CD4-positive, alpha-beta T cell treated with Interleukin-6 at 100 ng/mL for 8 hours (primary cell): ENCODE results near the gene PPP1R14C.

Experiments used
- DNase-seq: peaks from one replicate; pipeline ENCODE4 v3.0.0-alpha.2; 2020; ENCODE audit warnings: mixed read lengths, low spot score

Gene PPP1R14C

GRCh38 chr6:150195996-150196417 lies 53.2 kb downstream of the PPP1R14C start:
- DNase-seq: no peak

GRCh38 chr6:150196942-150197745 lies 54.3 kb downstream of the PPP1R14C start:
- no peak for DNase-seq

DNA sequence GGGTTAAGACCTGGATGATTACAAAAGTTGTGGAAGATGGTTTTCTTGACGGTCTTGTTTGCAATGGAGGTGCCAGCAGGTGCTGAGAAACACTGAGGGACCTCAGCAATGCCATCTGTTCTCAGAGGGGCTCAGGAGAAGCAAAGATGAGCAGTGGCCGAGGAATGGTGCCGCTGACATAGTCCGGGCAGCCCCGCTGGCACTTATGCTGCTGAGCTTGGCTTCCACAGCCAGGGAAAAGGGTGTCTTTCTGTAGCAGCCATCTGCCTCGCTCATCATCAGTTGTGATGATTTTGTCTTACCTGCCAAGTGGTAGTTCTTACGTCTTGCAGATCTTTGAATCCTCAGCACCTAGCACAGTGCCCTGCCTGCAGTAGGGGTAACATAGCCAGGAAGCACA lies 55.7 kb downstream of the PPP1R14C start:
- no peak for DNase-seq

GRCh38 chr6:150199241-150199640 lies 56.4 kb downstream of the PPP1R14C start:
- no peak for DNase-seq

DNA sequence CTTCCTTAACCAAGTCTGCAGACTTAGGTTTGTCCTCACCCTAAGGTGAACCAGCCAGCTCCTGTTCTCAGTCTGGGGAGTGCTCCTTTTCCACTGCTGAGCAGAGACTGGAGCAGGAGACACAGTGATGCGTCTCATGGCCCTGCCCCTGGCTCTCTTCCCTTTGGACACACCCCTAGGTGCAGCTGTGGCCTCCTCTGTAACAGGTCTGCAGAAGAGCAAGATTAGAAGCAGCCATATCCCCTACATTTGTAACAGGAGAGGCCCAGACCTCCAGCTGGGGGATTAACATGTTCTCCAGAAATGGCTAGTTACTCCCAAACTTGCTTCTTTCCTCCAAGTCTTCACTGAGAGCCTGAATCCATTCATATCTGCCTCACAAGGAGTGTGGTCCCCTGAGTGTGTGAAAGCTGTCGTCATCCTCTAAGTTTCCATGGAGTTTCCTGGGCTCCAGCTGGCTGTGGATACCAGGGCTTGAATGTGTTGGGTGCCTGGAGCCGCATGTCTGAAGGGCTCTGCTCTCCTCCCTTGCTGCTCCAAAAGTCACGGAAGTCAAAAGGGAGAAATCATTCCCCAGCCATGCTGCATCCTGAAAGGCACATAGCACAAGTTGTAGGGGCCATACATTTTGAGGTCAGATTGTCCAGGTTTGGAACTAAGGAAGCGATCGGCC lies 57.7 kb downstream of the PPP1R14C start:
- no peak for DNase-seq

- no peak for DNase-seq
Measured at GRCh38 chr6:150201285-150201684, 58.4 kb downstream of the PPP1R14C start.

GRCh38 chr6:150201772-150202329 lies 59.0 kb downstream of the PPP1R14C start:
- DNase-seq: no peak

GRCh38 chr6:150202404-150202803 lies 59.6 kb downstream of the PPP1R14C start:
- no peak for DNase-seq

DNA sequence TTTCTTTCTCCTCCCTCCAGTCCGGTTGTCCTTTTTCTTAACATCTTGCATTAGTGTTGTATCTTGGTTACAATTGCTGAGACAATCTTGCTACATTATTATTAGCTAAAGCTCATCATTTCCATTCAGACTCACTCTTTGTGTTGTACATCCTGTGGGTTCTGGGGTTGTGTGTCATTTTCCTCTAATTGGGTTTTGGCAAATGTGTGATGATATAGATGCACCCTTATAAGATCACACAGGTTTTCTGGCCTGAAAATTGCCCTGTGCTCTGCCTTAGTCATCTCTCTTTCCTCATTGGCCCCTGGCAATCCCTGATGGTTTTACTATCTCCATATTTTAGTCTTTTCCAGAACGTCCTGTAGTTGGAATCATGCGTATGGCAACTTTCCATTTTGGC lies 60.1 kb downstream of the PPP1R14C start:
- DNase-seq: no peak

GRCh38 chr6:150203378-150203777 lies 60.5 kb downstream of the PPP1R14C start:
- DNase-seq: no peak

GRCh38 chr6:150203871-150204545 lies 61.2 kb downstream of the PPP1R14C start:
- no peak for DNase-seq

DNA sequence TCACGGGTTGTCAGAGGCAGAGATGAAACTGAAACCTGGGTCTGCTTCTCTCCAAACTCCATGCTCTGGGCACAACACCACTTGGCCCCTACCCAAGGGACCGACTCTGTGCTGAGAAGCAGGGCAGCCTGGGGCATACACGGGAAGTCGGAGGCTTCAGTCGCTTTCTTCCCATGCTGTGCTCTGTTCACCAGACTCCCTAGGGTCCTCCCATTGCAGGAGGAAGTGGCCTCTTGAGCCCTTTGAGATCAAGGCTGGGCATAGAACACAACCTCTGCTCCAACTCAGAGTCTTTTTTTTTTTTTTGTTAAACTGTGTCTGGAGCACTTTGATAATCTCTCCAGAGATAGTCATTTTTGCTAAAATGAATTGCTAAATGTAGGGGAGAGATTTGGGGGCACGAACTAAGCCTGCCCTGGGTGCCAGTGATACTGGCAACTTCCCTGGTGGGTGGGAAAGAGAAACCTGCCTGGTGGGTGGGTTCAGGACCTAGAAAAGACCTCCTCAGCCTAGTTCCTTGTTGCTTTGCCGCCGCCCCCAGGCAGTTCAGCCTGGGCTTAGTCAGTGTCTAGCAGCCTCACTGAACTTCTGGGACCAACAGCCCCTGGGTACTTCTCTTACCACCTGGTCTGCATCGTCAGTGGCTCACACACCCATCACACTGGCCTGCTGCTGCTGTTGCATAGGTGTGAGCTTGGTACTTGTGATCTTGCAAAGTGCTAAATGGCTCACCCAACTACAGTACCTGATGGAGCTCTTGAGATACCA lies 62.0 kb downstream of the PPP1R14C start:
- no peak for DNase-seq

- no peak for DNase-seq
Measured at GRCh38 chr6:150207931-150208570, 65.2 kb downstream of the PPP1R14C start.

GRCh38 chr6:150208611-150209352 lies 65.9 kb downstream of the PPP1R14C start:
- DNase-seq: no peak

GRCh38 chr6:150209415-150209814 lies 66.6 kb downstream of the PPP1R14C start:
- no peak for DNase-seq

GRCh38 chr6:150211700-150212511 lies 69.1 kb downstream of the PPP1R14C start:
- DNase-seq: no peak

- no peak for DNase-seq
Measured at GRCh38 chr6:150212778-150213177, 69.9 kb downstream of the PPP1R14C start.

DNA sequence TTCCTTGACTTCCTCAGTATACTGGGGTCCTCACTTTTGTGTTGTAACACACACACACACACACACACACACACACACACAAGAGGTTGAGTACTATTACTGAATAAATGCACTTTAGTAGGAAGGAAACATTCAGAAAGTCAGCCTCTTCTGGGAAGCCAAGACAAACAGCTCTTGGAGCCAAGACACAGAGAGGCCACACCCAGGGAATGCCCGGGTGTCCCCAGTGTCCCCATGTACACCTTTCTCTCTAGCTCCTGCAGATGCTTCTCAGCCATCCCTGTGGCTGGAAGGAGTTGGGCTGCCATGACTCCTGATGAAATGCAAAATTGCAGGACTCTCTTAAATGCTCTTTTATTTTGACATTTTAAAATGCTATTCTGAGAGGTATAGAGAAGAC lies 70.5 kb downstream of the PPP1R14C start:
- DNase-seq: no peak

DNA sequence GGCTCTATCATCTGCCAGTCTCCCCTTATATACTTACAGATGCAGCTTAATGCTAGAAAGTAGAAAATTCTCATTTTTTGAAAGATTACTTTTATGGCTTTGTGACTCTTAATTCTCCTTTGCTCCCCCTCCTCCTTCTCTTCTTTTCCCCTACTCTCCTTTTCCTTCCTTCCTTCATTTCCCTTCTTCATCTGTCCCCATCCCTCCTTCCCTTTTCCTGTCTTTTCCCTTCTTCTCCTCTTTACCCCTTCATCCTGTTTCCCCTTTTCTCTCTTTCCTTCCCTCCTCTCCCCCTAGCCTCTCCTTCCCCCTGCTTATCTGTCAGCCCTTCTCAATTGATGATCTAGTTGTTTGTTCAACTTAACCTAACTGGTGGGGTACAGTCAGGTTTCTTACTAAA lies 71.5 kb downstream of the PPP1R14C start:
- no peak for DNase-seq
